GM21529 (cell line): Measurements from ENCODE around the gene KIR3DL1.
"Not testable (repeated sequence)": the region's sequence is repeated elsewhere in the genome, so short reads cannot be mapped to it uniquely, and the experiment has no call there.

Experiments used
- ATAC-seq: cut with Tn5 transposase; IDR thresholded peaks from one replicate; pipeline ENCODE4 v1.9.1; 2021; ENCODE audit not compliant: unreplicated experiment

KIR3DL1 gene

GRCh38 chr19:54806516-54806838 lies 9.8 kb upstream of the KIR3DL1 start:
- ATAC-seq = no peak

GRCh38 chr19:54814571-54814970 lies 1.7 kb upstream of the KIR3DL1 start:
- ATAC-seq = not testable (repeated sequence)

- no peak for ATAC-seq
Measured at GRCh38 chr19:54817670-54818536, 1.6 kb downstream of the KIR3DL1 start.

GRCh38 chr19:54824416-54824815 lies 8.1 kb downstream of the KIR3DL1 start:
- not testable (repeated sequence) for ATAC-seq

- ATAC-seq = not testable (repeated sequence)
Measured at GRCh38 chr19:54825326-54825725, 9.1 kb downstream of the KIR3DL1 start.

GRCh38 chr19:54828064-54828463 lies 11.8 kb downstream of the KIR3DL1 start:
- ATAC-seq = not testable (repeated sequence)

GRCh38 chr19:54832496-54832895 lies 16.2 kb downstream of the KIR3DL1 start, which contains the start of gene KIR2DS4:
Gene KIR2DS4, plus strand, starts transcription at chr19:54832676.
- not testable (repeated sequence) for ATAC-seq

- not testable (repeated sequence) for ATAC-seq
Measured at GRCh38 chr19:54835126-54835525, 18.9 kb downstream of the KIR3DL1 start.

- ATAC-seq = not testable (repeated sequence)
Measured at GRCh38 chr19:54837522-54837921, 21.3 kb downstream of the KIR3DL1 start.

- not testable (repeated sequence) for ATAC-seq
Measured at GRCh38 chr19:54843171-54843570, 26.9 kb downstream of the KIR3DL1 start.

GRCh38 chr19:54850061-54850640 lies 33.9 kb downstream of the KIR3DL1 start, which contains the start of gene KIR3DL2:
Gene KIR3DL2, plus strand, starts transcription at chr19:54850443. Its CDS starts 33 bp downstream, at chr19:54850476.
- not testable (repeated sequence) for ATAC-seq

GRCh38 chr19:54850930-54851329 lies 34.7 kb downstream of the KIR3DL1 start:
- no peak for ATAC-seq

- ATAC-seq = no peak
Measured at GRCh38 chr19:54851353-54851752, 35.1 kb downstream of the KIR3DL1 start.

GRCh38 chr19:54855241-54855640 lies 39.0 kb downstream of the KIR3DL1 start:
- not testable (repeated sequence) for ATAC-seq

GRCh38 chr19:54858476-54858875 lies 42.2 kb downstream of the KIR3DL1 start:
- ATAC-seq = not testable (repeated sequence)

- ATAC-seq = not testable (repeated sequence)
Measured at GRCh38 chr19:54859421-54859820, 43.2 kb downstream of the KIR3DL1 start.

GRCh38 chr19:54863459-54863858 lies 47.2 kb downstream of the KIR3DL1 start:
- not testable (repeated sequence) for ATAC-seq

- no peak for ATAC-seq
Measured at GRCh38 chr19:54871696-54872095, 55.4 kb downstream of the KIR3DL1 start.

GRCh38 chr19:54873990-54874389 lies 57.7 kb downstream of the KIR3DL1 start, which contains the start of gene FCAR:
Gene FCAR, plus strand, starts transcription at chr19:54874235. Its CDS starts 55 bp downstream, at chr19:54874290.
- ATAC-seq = no peak

GRCh38 chr19:54875506-54875905 lies 59.2 kb downstream of the KIR3DL1 start:
- ATAC-seq = no peak

- ATAC-seq = no peak
Measured at GRCh38 chr19:54877471-54877870, 61.2 kb downstream of the KIR3DL1 start.
